Common myeloid progenitor, CD34-positive (primary cell): ENCODE measurements around the gene CD24.
A peak's percentile ranks its signal among the peaks of the same experiment; 100 is the strongest.

Experiments used
- CTCF ChIA-PET: fragments of 350-600 bp; sonication (Branson Sonifier 250); formaldehyde crosslinking; loops from one replicate; lab custom pipeline; 2021; ENCODE audit warnings: antibody characterized with exemption; lab: Charles Lee
- POLR2A ChIA-PET: fragments of 350-600 bp; sonication (Branson Sonifier 250); formaldehyde crosslinking; loops from one replicate; lab custom pipeline; 2021; ENCODE audit warnings: antibody characterized with exemption; lab: Charles Lee
- DNase-seq, 3 donors: peaks; one replicate each; pipeline versions ENCODE4 v3.0.0 to v3.0.0-alpha.2; 2013
- H3K27ac ChIP-seq, 2 experiments: 1 replicate in 1 of 2; 2 replicates in 1 of 2; pipeline ENCODE4 v1.7.0; 2013; ENCODE audit warnings: inconsistent platforms in 2 of 2, low read length in 2 of 2, mild to moderate bottlenecking in 2 of 2, low read depth in 1 of 2, moderate library complexity in 1 of 2; ENCODE audit not compliant: severe bottlenecking in 2 of 2, insufficient read depth in 1 of 2, poor library complexity in 1 of 2
- H3K27me3 ChIP-seq, 5 experiments: replicated peaks in 2 of 5; 1 replicate in 3 of 5; 2 replicates in 2 of 5; pipeline versions ENCODE4 v1.6.1 to v1.7.0; 2013; ENCODE audit warnings: low read length in 4 of 5, mild to moderate bottlenecking in 2 of 5, moderate library complexity in 2 of 5, inconsistent platforms in 1 of 5; ENCODE audit not compliant: insufficient read depth in 5 of 5, control insufficient read depth in 4 of 5
- H3K36me3 ChIP-seq, 4 experiments: 1 replicate in 2 of 4; 2 replicates in 2 of 4; pipeline versions ENCODE4 v1.6.1 to v1.7.0; 2013; ENCODE audit warnings: low read length in 3 of 4, control low read depth in 1 of 4, mild to moderate bottlenecking in 1 of 4; ENCODE audit not compliant: control insufficient read depth in 4 of 4, insufficient read depth in 4 of 4
- H3K4me1 ChIP-seq, 4 experiments: 1 replicate in 3 of 4; 2 replicates in 1 of 4; pipeline versions ENCODE4 v1.6.1 to v1.7.1; 2013; ENCODE audit warnings: low read length in 3 of 4, mild to moderate bottlenecking in 3 of 4, control low read depth in 1 of 4, inconsistent platforms in 1 of 4, moderate library complexity in 1 of 4; ENCODE audit not compliant: control insufficient read depth in 4 of 4, insufficient read depth in 4 of 4; ENCODE audit errors: control extremely low read depth in 1 of 4
- H3K4me3 ChIP-seq, 7 experiments: 1 replicate in 4 of 7; 2 replicates in 3 of 7; pipeline versions ENCODE4 v1.5.1 to v1.7.0; 2013; ENCODE audit warnings: mild to moderate bottlenecking in 7 of 7, low read length in 6 of 7, moderate library complexity in 6 of 7, inconsistent platforms in 2 of 7, low read depth in 2 of 7, control low read depth in 1 of 7; ENCODE audit not compliant: insufficient read depth in 4 of 7, control insufficient read depth in 1 of 7; ENCODE audit errors: extremely low read depth in 1 of 7
- H3K9me3 ChIP-seq, 5 experiments: 1 replicate in 4 of 5; 2 replicates in 1 of 5; pipeline versions ENCODE4 v1.6.1 to v1.7.1; 2013; ENCODE audit warnings: low read length in 4 of 5, mild to moderate bottlenecking in 2 of 5, inconsistent platforms in 1 of 5, low read depth in 1 of 5, moderate library complexity in 1 of 5; ENCODE audit not compliant: control insufficient read depth in 4 of 5, insufficient read depth in 2 of 5; ENCODE audit errors: control extremely low read depth in 1 of 5
- WGBS: methylation state at CpG from one replicate; pipeline ENCODE4 v1.1.5; 2013; ENCODE audit not compliant: insufficient coverage; 5-methylcytosine and 5-hydroxymethylcytosine counted together

Gene CD24

DNA sequence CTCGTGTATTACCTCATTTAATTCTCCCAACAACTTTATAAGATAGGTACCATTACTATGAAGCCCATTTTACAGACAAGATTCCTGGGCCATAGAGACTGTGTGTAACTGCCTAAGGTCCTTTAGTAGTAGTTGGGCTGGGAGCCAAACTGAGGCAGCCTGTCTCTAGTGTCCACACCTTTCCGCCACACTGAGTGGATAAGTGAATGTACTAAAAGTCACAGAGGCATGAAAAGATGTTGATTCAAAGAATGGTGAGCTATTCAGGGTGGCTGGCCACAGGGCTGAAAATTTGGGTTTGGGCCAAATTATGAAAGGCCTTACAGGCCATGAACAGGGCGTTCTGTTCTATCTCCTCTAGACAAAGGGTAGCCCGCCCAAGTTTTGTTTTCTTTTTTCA is 11.0 kb downstream of the CD24 start:
- peaks cover 2 to 10% (median 3%) of the 10 kb centered on the region in 5 experiments for H3K27me3 ChIP-seq
- H3K4me1 ChIP-seq = no peaks in the 10 kb centered on the region
- peaks cover 0 to 3% (median 0%) of the 10 kb centered on the region in 5 experiments for H3K9me3 ChIP-seq
- no peak for DNase-seq
- ChIA-PET POLR2A (no interaction called here), CTCF (no interaction called here)
- no peak overlapping the region for H3K4me3 ChIP-seq
- no peaks in the 10 kb centered on the region for H3K36me3 ChIP-seq
- WGBS = 83% methylated on average over 2 of the region's 4 CpGs
- H3K27ac ChIP-seq = no peak overlapping the region

DNA sequence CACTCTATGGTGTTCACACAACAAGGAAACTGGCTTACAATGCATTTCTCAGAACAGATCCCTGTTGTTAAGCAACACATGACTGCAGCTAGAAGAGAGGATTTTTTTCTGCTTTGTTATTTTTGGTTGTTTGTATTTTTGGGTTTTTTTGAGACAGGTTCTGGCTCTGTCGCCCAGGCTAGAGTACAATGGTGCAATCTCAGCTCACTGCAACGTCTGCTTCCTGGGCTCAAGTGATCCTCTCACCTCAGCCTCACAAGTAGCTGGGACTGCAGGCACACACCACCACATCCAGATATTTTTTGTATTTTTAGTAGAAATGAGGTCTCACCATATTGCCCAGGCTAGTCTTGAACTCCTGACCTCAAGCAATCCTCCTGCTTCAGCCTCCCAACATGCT is 12.7 kb downstream of the CD24 start:
- CTCF ChIA-PET = no interaction called here
- Histone ChIP-seq H3K27me3 (peaks cover 1 to 5% (median 3%) of the 10 kb centered on the region in 5 experiments), H3K27ac (no peak overlapping the region), H3K4me3 (no peak overlapping the region), H3K9me3 (peaks cover 0 to 3% (median 0%) of the 10 kb centered on the region in 5 experiments), H3K4me1 (no peaks in the 10 kb centered on the region), H3K36me3 (no peaks in the 10 kb centered on the region)
- WGBS = no CpG with 5 or more reads among the region's 2 CpGs
- POLR2A ChIA-PET = no interaction called here
- DNase-seq = no peak

DNA sequence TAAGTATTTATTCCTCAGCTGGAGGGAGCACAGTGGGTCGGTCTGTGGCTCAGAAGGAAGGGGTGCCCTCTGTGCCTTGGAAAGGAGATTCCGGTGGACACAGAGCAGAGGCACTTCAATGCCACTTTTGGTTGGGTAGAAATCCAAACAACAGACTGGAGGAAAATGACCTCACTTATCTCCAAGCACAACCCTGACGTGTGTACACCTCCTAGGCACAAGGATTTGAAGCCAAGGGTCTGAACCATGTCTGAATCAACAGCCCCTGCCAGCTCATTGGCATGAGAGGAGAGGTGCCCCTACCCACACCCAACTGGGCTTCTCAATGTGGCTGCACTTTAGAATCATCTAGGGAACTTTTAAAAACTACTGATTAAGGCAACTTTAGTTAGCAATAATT is 13.4 kb downstream of the CD24 start:
- H3K4me1 ChIP-seq = no peaks in the 10 kb centered on the region
- H3K27ac ChIP-seq = no peak overlapping the region
- WGBS = 100% methylated on average over 2 of the region's 3 CpGs
- CTCF ChIA-PET = no interaction called here
- no peaks in the 10 kb centered on the region for H3K9me3 ChIP-seq
- H3K27me3 ChIP-seq = peaks cover 0 to 3% (median 2%) of the 10 kb centered on the region in 5 experiments
- no peak overlapping the region for H3K4me3 ChIP-seq
- DNase-seq = no peak
- H3K36me3 ChIP-seq = no peaks in the 10 kb centered on the region
- POLR2A ChIA-PET = no interaction called here

DNA sequence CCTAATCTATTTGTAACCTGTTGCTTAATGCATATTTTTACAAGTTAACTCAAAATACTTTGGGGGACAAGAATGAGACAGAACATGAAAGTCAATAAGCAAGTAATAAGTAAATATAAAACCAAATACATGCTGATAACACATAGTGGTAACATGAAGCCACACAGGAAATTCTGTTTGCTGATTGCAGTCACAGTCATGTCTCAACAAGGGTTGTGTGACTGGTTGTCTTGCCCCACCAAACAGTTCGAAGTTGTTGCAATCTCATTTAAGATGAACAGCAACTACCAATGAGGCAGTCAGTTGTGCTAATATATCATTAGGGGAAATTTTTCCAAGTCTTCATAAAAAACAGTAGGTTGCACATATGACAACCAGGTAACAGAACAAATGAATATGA is 14.5 kb downstream of the CD24 start:
- H3K4me3 ChIP-seq = no peak overlapping the region
- H3K9me3 ChIP-seq = no peaks in the 10 kb centered on the region
- no peaks in the 10 kb centered on the region for H3K4me1 ChIP-seq
- no peak overlapping the region for H3K27ac ChIP-seq
- peak in 1 of 3 donors; percentile 21 for DNase-seq
- H3K27me3 ChIP-seq = peaks cover 0 to 3% (median 2%) of the 10 kb centered on the region in 5 experiments
- ChIA-PET POLR2A (no interaction called here), CTCF (no interaction called here)
- no peaks in the 10 kb centered on the region for H3K36me3 ChIP-seq
- WGBS = 100% methylated on average over 1 of the region's 1 CpG

DNA sequence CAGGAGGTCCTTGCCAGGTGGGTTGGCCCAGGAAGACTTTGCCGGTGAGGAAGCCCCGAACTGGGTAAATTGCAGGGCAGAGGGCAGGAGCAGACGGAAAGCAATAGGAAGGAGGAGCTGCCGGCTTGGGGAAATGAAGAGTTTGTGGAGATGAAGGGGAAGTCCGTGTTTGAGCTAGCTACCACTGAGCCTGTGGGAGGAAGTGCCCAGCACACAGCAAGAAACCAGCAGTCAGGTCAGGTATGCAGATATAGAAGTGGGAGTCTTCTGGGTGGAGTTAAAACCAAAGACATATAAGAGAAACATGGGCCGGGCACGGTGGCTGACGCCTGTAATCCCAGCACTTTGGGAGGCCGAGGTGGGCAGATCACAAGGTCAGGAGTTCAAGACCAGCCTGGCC is 34.7 kb downstream of the CD24 start:
- WGBS = 23% methylated on average over 5 of the region's 9 CpGs
- no peak for DNase-seq
- no peak overlapping the region for H3K27ac ChIP-seq
- no peaks in the 10 kb centered on the region for H3K9me3 ChIP-seq
- H3K4me1 ChIP-seq = peaks cover 0 to 5% (median 0%) of the 10 kb centered on the region in 4 experiments
- CTCF ChIA-PET = no interaction called here
- H3K4me3 ChIP-seq = no peak overlapping the region
- no peaks in the 10 kb centered on the region for H3K36me3 ChIP-seq
- peaks cover 0 to 12% (median 10%) of the 10 kb centered on the region in 5 experiments for H3K27me3 ChIP-seq
- POLR2A ChIA-PET = no interaction called here

DNA sequence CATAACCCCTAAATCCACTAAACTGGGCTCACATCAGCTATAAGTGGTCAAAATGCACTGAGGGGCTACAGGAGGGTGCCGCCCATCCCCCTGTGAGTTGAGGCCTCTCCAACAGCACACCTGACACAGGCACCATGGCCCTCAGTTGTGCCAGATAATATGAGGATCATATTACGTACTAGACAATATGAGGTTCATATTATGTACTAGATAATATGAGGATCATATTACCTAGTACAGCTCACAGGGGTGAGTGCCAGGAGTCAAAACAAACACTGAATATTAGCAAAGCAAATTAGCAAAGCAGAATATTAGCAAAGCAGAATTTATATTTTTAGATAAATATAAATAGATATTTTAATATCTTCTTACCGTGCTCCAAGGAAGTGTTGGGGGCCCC is 35.3 kb downstream of the CD24 start:
- POLR2A ChIA-PET = no interaction called here
- no peak overlapping the region for H3K27ac ChIP-seq
- no peaks in the 10 kb centered on the region for H3K9me3 ChIP-seq
- 80% methylated on average over 1 of the region's 3 CpGs for WGBS
- H3K36me3 ChIP-seq = no peaks in the 10 kb centered on the region
- H3K4me1 ChIP-seq = peaks cover 0 to 5% (median 0%) of the 10 kb centered on the region in 4 experiments
- no peak overlapping the region for H3K4me3 ChIP-seq
- CTCF ChIA-PET = no interaction called here
- H3K27me3 ChIP-seq = peaks cover 0 to 12% (median 10%) of the 10 kb centered on the region in 5 experiments
- DNase-seq = no peak

DNA sequence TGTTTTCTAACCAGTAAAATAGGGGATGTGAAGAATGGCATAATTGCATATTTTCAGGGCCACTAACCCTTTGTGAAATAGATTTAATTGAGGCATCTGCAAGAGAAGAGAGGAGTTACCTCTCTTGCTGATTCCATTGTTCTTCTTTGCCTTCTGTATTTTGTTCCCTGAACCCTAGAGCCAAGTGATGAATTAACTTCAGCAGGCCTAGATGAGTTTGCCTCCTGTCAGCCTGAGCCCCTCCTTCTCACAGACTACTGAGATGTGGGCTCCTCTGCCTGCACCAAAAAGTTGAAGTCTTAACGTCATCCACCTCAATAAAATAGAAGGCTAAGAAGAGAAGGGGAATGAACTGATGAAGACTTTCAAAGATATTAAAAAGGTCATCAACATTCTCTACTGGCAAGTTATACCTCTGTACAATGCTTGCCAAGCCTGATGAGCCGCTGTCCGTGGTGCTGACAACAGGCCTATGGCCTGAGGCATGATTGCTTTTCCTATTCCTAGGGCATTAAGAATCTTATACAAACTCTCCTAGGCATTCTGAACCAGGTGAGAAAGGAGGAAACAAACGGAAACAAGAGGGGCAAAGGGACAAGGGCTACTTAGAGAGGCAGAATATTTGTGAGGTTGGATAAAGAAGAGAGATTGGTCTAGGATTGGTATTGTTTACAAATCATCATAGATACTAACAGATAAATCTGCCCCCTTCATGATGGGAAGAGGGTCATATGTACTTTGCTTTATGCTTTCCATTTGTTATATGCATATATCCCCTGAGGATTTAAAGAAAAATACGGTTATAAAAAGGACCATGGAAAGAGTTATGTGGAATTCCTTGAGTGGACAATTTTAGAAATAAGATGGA is 46.8 kb downstream of the CD24 start:
- H3K9me3 ChIP-seq = no peaks in the 10 kb centered on the region
- peak; percentile 11 to 45 (median 33) for DNase-seq
- 25% methylated on average over 2 of the region's 5 CpGs for WGBS
- H3K27me3 ChIP-seq = peaks cover 2 to 28% (median 5%) of the 10 kb centered on the region in 5 experiments
- no peak overlapping the region for H3K4me3 ChIP-seq
- no peak overlapping the region for H3K27ac ChIP-seq
- CTCF ChIA-PET = no interaction called here
- H3K36me3 ChIP-seq = no peaks in the 10 kb centered on the region
- POLR2A ChIA-PET = no interaction called here
- no peaks in the 10 kb centered on the region for H3K4me1 ChIP-seq
